GM18861 (cell line): ENCODE data around the gene IRX5.

ENCODE experiments used
- ATAC-seq: cut with Tn5 transposase; IDR thresholded peaks from one replicate; pipeline ENCODE4 v1.9.1; 2021; ENCODE audit not compliant: unreplicated experiment

IRX5 gene

GRCh38 chr16:54929090-54930004 is 1.3 kb upstream of the IRX5 start:
- ATAC-seq = peak; percentile 91

- ATAC-seq = no peak
Observed at GRCh38 chr16:54930869-54931119, 129 bp downstream of the IRX5 start.

- no peak for ATAC-seq
Observed at GRCh38 chr16:54931120-54932014, 702 bp downstream of the IRX5 start.

GRCh38 chr16:54932021-54932660 is 1.5 kb downstream of the IRX5 start:
- ATAC-seq = no peak

GRCh38 chr16:54932737-54933254 is 2.1 kb downstream of the IRX5 start:
- no peak for ATAC-seq

- no peak for ATAC-seq
Observed at GRCh38 chr16:54933281-54934011, 2.8 kb downstream of the IRX5 start.

- ATAC-seq = no peak
Observed at GRCh38 chr16:54934481-54935265, 4.0 kb downstream of the IRX5 start.

GRCh38 chr16:54935266-54935968 is 4.8 kb downstream of the IRX5 start:
- ATAC-seq = no peak

GRCh38 chr16:54936201-54936978 is 5.7 kb downstream of the IRX5 start:
- no peak for ATAC-seq

GRCh38 chr16:54936979-54937670 is 6.5 kb downstream of the IRX5 start:
- no peak for ATAC-seq

GRCh38 chr16:54937671-54938211 is 7.1 kb downstream of the IRX5 start:
- ATAC-seq = no peak

- no peak for ATAC-seq
Observed at GRCh38 chr16:54938212-54939028, 7.8 kb downstream of the IRX5 start.

- no peak for ATAC-seq
Observed at GRCh38 chr16:54939029-54939346, 8.3 kb downstream of the IRX5 start.

- no peak for ATAC-seq
Observed at GRCh38 chr16:54939510-54940278, 9.0 kb downstream of the IRX5 start.

- ATAC-seq = no peak
Observed at GRCh38 chr16:54940279-54940604, 9.6 kb downstream of the IRX5 start.

- no peak for ATAC-seq
Observed at GRCh38 chr16:54942353-54942943, 11.8 kb downstream of the IRX5 start.
